Activated CD4-positive, alpha-beta T cell treated with anti-CD3 and anti-CD28 coated beads, Interleukin-2, amount 10 ng/mL, durations not matched to agents 7 days and 5 days (primary cell): ENCODE measurements around the gene VWF. TPM values are rescaled to one million over a fixed set of nuclear protein-coding genes. Genes with fewer than 3 reads are reported as not detected.

Source experiments
- CTCF ChIA-PET: fragments of 350-600 bp; sonication (Branson Sonifier 250); formaldehyde crosslinking; loops from one replicate; lab custom pipeline; 2021; ENCODE audit warnings: antibody characterized with exemption; lab: Charles Lee
- POLR2A ChIA-PET: fragments of 350-600 bp; sonication (Branson Sonifier 250); formaldehyde crosslinking; loops from one replicate; lab custom pipeline; 2021; ENCODE audit warnings: antibody characterized with exemption; lab: Charles Lee
- DNase-seq: peaks from one replicate; pipeline ENCODE4 v3.0.0-alpha.2; 2020
- H3K27ac Mint-ChIP-seq: one replicate; pipeline ENCODE4 v1.8.0; 2021; ENCODE audit warnings: mild to moderate bottlenecking, moderate library complexity, mixed read lengths
- H3K27me3 Mint-ChIP-seq: one replicate; pipeline ENCODE4 v1.8.0; 2021; ENCODE audit warnings: mixed read lengths
- H3K36me3 Mint-ChIP-seq: one replicate; pipeline ENCODE4 v1.8.0; 2021; ENCODE audit warnings: low read depth, mixed read lengths
- H3K4me1 Mint-ChIP-seq: one replicate; pipeline ENCODE4 v1.8.0; 2021; ENCODE audit warnings: mixed read lengths
- H3K4me3 Mint-ChIP-seq: one replicate; pipeline ENCODE4 v1.8.0; 2021; ENCODE audit warnings: mild to moderate bottlenecking, moderate library complexity, mixed read lengths
- H3K9me3 Mint-ChIP-seq: one replicate; pipeline ENCODE4 v1.8.0; 2021; ENCODE audit warnings: mixed read lengths
- total RNA-seq, 2 experiments: library from RNA; stranded (reverse); gene quantifications; one replicate each; pipeline ENCODE4 v1.2.3, GENCODE V29; 2021

VWF gene
- total RNA-seq, 2 experiments from 2014 or later = not detected

DNA sequence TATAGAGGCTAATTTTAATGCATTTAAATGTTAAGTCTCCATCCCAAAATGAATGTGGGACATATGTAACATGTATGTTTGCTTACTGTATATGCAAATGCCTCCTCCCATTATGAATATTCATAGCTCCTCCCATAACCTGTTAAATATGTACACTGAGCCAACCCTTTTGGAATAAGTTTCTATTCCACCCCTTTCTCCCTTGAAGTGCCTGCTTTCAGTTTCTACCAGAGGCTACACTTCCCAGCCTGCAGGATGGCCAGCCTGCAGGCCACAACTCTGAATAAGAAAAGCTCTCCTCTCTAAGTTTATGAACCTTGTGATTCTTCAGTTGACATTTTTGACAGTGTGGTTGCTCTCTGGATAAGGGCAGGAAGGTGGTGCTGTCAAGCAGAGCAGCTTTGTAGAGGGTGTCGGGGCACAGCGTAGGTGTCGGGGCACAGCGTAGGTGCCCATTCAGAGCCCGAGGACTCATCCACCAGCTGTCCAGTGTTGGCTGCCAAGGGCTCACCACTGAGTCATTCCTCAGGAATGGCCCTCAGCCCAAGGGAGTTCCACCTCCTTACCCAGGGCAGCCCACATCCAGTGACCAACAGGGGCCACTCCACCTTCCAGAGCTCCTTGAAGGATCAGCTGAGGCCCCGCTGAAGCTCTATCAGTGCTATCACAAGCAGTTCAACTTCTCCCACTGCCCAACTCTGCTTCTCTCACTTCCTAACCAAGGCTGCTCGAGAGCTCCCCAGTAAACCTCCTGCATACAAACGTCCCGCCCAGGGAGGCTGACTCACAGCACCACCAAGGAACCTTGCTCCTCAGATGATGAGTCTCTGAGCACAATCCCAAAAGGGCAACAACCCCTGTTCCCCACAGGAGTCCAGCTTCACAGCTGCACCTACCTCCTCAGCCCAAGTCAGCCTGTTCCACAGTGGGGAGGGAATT lies 31.4 kb downstream of the VWF start:
- CTCF ChIA-PET = interaction anchor here (1.4 to 1.6 kb wide), 2 partner anchors 23 to 185 kb away, joined by 3 to 4 read pairs; no protein-coding TSS in a partner anchor
- Mint-ChIP-seq H3K9me3 (no peaks in the 10 kb centered on the region), H3K36me3 (no peaks in the 10 kb centered on the region), H3K4me1 (no peaks in the 10 kb centered on the region), H3K27me3 (peaks cover 7% of the 10 kb centered on the region), H3K27ac (no peak overlapping the region), H3K4me3 (no peak overlapping the region)
- POLR2A ChIA-PET = interaction anchor here (0.6 kb wide), 1 partner anchor 70 kb away, joined by 3 read pairs; no protein-coding TSS in a partner anchor
- DNase-seq = no peak

DNA sequence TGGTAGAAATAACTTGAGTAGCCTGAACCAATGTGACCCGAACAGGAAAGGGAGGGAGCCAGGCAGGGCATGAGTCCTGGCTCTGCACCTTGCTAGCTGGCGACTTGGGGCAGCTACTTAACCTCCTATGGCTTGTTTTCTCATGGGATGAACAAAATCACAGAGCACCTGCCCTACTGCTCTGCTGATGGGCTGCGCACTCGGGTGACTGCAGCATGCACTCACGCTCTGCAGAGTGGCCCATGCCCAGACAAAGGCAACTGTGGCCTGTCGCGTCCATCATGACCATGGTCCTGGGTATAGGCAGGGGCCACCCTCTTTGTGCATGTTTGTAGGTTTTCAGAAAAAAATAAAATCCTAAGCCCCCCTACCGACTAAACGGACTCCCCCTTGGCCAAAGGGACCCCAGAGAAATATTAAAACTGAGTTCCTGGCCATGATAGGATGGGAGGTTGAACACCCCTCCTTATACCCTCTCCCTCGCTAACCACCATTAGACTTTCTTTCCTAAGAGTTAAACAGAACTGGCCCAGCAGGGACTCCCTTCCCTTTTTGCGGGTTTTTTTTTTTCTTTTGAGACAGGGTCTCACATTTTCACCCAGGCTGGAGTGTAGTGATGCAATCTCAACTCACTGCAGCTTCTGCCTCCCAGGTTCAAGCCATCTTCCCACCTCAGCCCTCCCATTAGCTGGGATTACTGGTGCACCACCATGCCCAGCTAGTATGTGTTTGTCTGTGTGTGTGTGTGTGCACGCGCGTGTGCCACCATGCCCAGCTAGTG lies 32.5 kb downstream of the VWF start:
- no peaks in the 10 kb centered on the region for H3K9me3 Mint-ChIP-seq
- H3K27me3 Mint-ChIP-seq = peaks cover 4% of the 10 kb centered on the region
- CTCF ChIA-PET = interaction anchor here (1.0 to 1.6 kb wide), 2 partner anchors 11 to 186 kb away, joined by 3 to 4 read pairs; no protein-coding TSS in a partner anchor
- no peaks in the 10 kb centered on the region for H3K4me1 Mint-ChIP-seq
- no peaks in the 10 kb centered on the region for H3K36me3 Mint-ChIP-seq
- POLR2A ChIA-PET = no interaction called here
- H3K27ac Mint-ChIP-seq = no peak overlapping the region
- H3K4me3 Mint-ChIP-seq = no peak overlapping the region
- no peak for DNase-seq

DNA sequence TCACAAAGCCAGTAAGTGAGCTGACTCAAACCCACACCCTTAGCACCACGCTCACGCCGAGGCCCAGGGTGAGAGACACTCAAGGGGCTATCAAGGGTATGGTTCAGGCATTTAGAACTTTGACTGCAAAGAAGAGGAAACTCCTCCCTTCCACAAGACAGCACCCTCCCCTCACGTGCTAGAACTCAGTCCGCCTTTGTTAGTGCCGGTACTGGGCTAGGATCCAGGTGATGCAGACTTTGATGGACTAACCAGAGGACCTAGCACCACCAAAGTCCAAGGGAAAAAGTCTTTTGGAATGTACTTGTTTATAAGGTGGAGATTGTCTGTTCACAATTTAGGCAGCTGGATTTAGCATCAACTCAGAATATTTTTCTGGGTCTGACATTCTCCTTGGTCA lies 33.7 kb downstream of the VWF start:
- peaks cover 4% of the 10 kb centered on the region for H3K27me3 Mint-ChIP-seq
- ChIA-PET POLR2A (no interaction called here), CTCF (interaction anchor here (1.0 kb wide), 1 partner anchor 10 kb away, joined by 3 read pairs; no protein-coding TSS in a partner anchor)
- no peaks in the 10 kb centered on the region for H3K36me3 Mint-ChIP-seq
- no peak overlapping the region for H3K27ac Mint-ChIP-seq
- no peaks in the 10 kb centered on the region for H3K9me3 Mint-ChIP-seq
- no peaks in the 10 kb centered on the region for H3K4me1 Mint-ChIP-seq
- H3K4me3 Mint-ChIP-seq = no peak overlapping the region
- no peak for DNase-seq

DNA sequence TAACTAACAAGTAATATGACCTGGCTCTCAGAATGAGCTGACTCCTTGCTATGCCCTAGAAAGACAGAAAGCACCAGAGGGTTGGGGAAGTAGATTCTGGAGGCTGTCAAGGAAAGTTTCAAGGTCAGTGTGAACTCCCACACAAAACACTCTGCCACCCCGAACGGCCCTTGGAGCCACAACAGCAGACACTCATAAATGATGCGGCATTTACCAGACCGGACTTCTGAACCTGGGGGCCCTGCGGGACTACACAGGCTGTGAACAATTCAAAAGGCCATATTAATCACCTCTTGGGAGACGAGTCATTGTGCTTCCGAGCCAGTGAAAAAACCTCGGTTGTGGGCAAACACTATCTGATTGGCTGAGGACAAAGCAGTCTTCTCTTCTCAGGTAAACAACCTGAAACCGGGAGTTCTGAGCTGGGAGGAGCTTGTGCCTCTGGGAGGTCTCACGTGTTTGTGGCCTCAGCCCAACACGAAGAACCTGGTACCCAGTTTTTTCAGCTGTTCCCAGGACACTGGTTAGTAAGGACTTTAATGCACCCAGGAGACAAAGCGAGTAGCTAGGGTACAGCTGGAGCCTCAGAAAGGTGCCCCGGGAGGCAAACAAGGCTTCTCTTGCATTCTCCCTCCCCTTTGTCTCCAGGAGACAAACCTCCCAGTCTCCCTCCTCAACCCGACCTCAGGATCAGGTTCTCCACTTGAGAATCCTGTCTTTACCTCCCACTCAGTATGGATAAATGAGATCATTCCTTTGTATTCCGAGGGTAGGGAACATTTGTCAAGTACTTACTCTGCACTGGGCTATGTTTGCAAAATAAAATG lies 35.3 kb downstream of the VWF start:
- H3K4me1 Mint-ChIP-seq = no peaks in the 10 kb centered on the region
- H3K27ac Mint-ChIP-seq = no peak overlapping the region
- H3K27me3 Mint-ChIP-seq = peaks cover 4% of the 10 kb centered on the region
- ChIA-PET CTCF (interaction anchor here (0.6 kb wide), 1 partner anchor 474 kb away, joined by 3 read pairs; no protein-coding TSS in a partner anchor), POLR2A (no interaction called here)
- H3K36me3 Mint-ChIP-seq = no peaks in the 10 kb centered on the region
- no peak overlapping the region for H3K4me3 Mint-ChIP-seq
- H3K9me3 Mint-ChIP-seq = no peaks in the 10 kb centered on the region
- DNase-seq = no peak

DNA sequence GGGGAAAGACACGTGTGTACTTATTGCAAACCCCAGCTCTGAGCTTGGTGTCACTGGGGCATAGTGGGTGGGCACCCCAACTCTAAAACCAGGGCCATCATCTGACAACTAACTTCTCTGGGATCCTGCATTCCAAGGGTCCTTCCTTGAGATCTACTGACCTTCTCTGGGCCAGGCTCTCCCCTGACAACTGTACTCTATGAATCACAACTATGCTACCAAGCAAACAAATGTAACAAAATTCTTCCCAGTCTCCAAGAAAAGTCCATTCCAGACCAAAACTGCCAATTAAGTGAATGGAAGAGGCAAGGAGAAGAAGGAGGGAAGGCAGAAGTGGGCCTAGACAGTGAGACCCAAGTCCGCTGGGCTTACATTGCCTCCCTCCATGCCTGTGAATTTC lies 38.2 kb downstream of the VWF start:
- H3K4me3 Mint-ChIP-seq = no peak overlapping the region
- CTCF ChIA-PET = no interaction called here
- H3K9me3 Mint-ChIP-seq = no peaks in the 10 kb centered on the region
- POLR2A ChIA-PET = no interaction called here
- no peaks in the 10 kb centered on the region for H3K36me3 Mint-ChIP-seq
- no peak for DNase-seq
- no peaks in the 10 kb centered on the region for H3K4me1 Mint-ChIP-seq
- no peak overlapping the region for H3K27ac Mint-ChIP-seq
- H3K27me3 Mint-ChIP-seq = peaks cover 4% of the 10 kb centered on the region

DNA sequence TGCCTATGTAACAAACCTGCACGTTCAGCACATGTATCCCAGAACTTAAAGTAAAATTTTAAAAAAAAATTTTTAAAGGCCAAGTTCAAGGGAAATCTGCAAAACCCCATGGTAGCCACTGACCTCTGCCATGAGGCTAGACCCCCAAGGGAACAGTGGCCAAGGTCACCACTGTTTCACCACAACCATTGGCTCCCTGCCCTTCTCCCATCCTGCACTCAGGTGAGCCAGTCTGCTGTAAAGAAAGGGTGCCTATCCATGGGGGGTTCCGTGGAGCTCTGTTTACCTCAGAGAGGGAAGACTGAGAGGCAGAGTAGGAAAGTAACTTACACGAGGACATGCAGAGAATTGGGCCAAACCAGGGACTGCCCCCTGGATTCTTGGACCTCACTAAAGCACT lies 38.6 kb downstream of the VWF start:
- POLR2A ChIA-PET = no interaction called here
- CTCF ChIA-PET = no interaction called here
- H3K4me1 Mint-ChIP-seq = no peaks in the 10 kb centered on the region
- H3K27me3 Mint-ChIP-seq = peaks cover 4% of the 10 kb centered on the region
- H3K27ac Mint-ChIP-seq = no peak overlapping the region
- no peak overlapping the region for H3K4me3 Mint-ChIP-seq
- H3K36me3 Mint-ChIP-seq = no peaks in the 10 kb centered on the region
- DNase-seq = no peak
- H3K9me3 Mint-ChIP-seq = no peaks in the 10 kb centered on the region

DNA sequence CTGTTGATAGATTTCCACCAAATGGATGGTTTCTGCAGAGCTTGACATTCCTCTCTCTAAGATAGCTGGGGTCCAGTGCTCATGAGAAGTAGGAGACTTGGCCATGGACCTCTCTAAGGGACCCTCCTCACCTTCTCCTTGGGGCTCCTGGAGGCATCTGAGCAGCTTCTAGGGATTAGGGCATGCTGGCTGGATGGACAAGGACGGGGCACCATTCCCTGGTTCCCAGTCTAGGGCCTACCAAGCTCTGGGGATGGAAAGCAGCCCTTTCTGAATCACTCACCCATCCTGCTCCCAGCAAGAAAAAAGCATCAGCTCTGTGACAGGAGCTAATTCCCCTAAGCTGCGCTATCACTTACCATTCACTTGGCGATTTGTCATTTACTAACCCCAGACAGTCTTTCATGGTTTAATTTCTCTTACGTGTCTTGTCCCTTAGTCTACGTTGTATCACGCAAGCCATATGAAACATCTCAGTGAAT lies 39.5 kb downstream of the VWF start:
- Mint-ChIP-seq H3K4me3 (no peak overlapping the region), H3K27ac (no peak overlapping the region), H3K4me1 (no peaks in the 10 kb centered on the region), H3K27me3 (peaks cover 2% of the 10 kb centered on the region), H3K36me3 (no peaks in the 10 kb centered on the region), H3K9me3 (no peaks in the 10 kb centered on the region)
- POLR2A ChIA-PET = no interaction called here
- no peak for DNase-seq
- CTCF ChIA-PET = no interaction called here

DNA sequence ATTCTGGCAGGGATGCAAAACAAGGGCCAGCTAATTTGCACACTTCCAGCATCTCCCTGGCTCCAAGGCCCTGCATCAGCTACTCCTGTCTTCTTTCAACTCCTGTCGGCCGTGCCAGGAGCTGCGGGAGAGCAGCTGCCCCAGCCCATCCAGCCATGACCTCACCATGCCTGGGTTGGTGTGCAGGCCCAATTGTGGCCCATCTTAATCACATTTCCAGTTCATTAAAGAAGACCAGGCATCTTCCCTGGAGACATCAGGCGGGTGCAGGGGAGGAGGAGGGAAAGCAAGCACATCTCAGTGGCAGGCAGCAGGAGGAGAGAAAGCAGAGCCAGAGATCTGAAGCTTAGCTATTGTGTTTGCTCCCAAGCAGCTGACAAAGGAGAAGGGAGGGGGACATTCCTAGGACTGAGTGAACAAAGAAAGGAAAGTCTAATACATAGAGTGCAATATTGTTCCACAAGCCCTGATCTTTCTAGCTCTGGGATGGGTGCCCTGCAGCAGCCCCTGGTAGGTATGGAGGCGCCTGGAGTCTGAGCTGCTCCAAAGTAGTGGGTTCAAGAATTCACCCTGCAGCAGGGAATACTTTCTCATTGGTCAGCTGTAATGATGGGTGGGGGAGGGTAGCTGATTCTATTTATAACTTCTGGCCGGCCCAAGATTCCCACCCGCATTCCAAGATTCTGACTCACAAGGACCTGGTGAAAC lies 40.1 kb downstream of the VWF start:
- H3K4me1 Mint-ChIP-seq = no peaks in the 10 kb centered on the region
- H3K4me3 Mint-ChIP-seq = no peak overlapping the region
- H3K36me3 Mint-ChIP-seq = no peaks in the 10 kb centered on the region
- no peaks in the 10 kb centered on the region for H3K9me3 Mint-ChIP-seq
- ChIA-PET POLR2A (no interaction called here), CTCF (no interaction called here)
- peaks cover under 1% of the 10 kb centered on the region for H3K27me3 Mint-ChIP-seq
- no peak overlapping the region for H3K27ac Mint-ChIP-seq
- no peak for DNase-seq

DNA sequence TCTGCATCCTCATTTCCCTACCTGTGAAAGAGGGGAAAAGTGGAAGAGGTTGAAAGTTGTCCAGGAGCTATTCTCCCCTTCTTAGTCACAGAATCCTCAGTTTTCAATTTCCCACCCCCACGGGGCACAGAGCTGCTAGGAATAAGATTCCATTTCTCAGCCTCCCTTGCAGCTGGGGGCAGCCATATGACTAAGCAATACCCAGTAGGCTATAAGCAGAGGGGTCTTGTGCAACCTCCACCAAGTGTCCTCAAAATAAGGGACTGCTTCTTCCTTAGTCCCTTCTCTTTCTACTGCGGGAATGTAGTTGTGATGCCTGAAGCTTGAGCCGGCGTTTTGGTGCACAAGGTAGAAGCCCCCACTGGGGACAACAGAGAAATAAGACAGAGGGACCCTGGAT lies 40.9 kb downstream of the VWF start:
- CTCF ChIA-PET = interaction anchor here (0.7 kb wide), 1 partner anchor 12 kb away, joined by 3 read pairs; no protein-coding TSS in a partner anchor
- no peaks in the 10 kb centered on the region for H3K4me1 Mint-ChIP-seq
- H3K27me3 Mint-ChIP-seq = no peaks in the 10 kb centered on the region
- H3K4me3 Mint-ChIP-seq = no peak overlapping the region
- H3K36me3 Mint-ChIP-seq = no peaks in the 10 kb centered on the region
- no peak overlapping the region for H3K27ac Mint-ChIP-seq
- DNase-seq = no peak
- H3K9me3 Mint-ChIP-seq = no peaks in the 10 kb centered on the region
- POLR2A ChIA-PET = no interaction called here

DNA sequence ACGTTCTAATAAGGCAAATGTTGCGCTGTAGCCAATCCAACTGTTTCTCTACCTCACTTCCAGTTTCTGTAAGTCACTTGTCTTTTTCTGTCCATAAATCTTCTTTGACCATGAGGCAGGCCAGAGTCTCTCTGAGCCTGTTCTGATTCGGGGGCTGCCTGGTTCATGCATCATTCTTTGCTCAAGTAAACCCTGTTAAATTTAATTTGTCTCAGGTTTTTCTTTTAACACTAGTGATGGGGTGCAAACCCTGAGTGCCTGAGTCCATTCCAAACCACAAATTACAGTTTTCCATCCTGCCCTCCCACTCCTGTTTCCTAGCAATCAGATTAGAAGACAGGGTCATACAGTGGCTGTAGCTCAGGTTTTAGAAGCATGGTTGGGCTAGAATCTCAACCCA lies 41.9 kb downstream of the VWF start:
- ChIA-PET CTCF (no interaction called here), POLR2A (no interaction called here)
- no peaks in the 10 kb centered on the region for H3K27me3 Mint-ChIP-seq
- H3K36me3 Mint-ChIP-seq = no peaks in the 10 kb centered on the region
- no peak overlapping the region for H3K4me3 Mint-ChIP-seq
- DNase-seq = no peak
- H3K9me3 Mint-ChIP-seq = no peaks in the 10 kb centered on the region
- no peaks in the 10 kb centered on the region for H3K4me1 Mint-ChIP-seq
- H3K27ac Mint-ChIP-seq = no peak overlapping the region

DNA sequence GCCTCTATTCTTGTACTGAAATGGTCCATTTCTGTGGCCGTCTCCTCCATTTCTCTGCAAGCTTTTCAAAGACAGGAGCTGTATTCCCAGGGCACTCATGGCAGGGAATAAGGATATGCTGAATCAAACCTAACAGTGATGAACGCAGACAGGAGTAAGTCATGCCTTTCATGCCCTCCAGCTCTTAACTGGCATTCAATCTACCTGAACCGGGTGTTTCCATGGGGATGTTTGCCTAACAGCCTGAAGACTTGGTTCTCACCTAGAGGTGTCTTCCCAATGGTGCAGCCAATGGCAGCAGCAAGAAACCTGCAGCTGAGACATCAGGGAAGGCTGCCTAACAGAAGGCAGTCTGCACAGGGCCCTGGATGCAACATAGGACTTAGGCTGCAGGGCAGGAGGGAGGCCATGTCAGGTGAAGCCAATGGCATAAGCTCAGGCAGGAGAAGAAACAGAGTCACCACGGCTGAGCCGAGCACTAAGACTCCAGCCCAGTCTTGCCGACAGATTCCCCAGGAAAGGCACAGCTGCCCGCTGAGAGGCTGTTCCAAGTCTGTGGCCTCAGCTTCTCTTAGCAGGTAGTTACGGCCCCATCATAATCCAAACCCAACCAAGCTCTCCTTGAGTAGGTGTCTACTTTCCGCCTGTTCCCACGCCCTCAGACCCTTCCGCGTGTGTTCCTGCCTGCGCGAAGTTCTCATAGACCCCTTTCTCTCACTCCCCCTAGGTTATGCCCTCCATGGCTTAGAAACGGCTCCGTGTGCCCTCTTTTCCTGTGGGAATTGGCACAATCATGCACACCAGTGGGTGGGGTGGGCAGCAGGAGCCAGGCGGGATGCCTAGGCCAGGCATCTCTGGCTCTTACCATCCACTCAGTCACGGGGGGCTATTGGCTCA lies 44.1 kb downstream of the VWF start:
- Mint-ChIP-seq H3K27ac (no peak overlapping the region), H3K9me3 (no peaks in the 10 kb centered on the region), H3K4me3 (no peak overlapping the region), H3K4me1 (peaks cover 8% of the 10 kb centered on the region), H3K36me3 (no peaks in the 10 kb centered on the region), H3K27me3 (peaks cover 8% of the 10 kb centered on the region)
- POLR2A ChIA-PET = no interaction called here
- no peak for DNase-seq
- CTCF ChIA-PET = interaction anchor here (0.6 kb wide), 1 partner anchor 55 kb away, joined by 3 read pairs; no protein-coding TSS in a partner anchor
